Osteocyte (in vitro differentiated cells): ENCODE data around the gene MRPL4. TPM values are rescaled to one million over a fixed set of nuclear protein-coding genes. Genes with fewer than 3 reads are reported as not detected.
"Not testable (repeated sequence)": the region's sequence is repeated elsewhere in the genome, so short reads cannot be mapped to it uniquely, and the experiment has no call there.

Experiments
- DNase-seq: peaks from one replicate; pipeline ENCODE4 v3.0.0; 2021; ENCODE audit warnings: mixed read lengths; ENCODE audit not compliant: unreplicated experiment; ENCODE audit errors: extremely low spot score
- H3K27ac Mint-ChIP-seq: one replicate; pipeline ENCODE4 v1.8.0; 2021; ENCODE audit warnings: mild to moderate bottlenecking, mixed read lengths; ENCODE audit not compliant: unreplicated experiment
- H3K27me3 Mint-ChIP-seq: one replicate; pipeline ENCODE4 v1.8.0; 2021; ENCODE audit warnings: mixed read lengths; ENCODE audit not compliant: unreplicated experiment
- H3K36me3 Mint-ChIP-seq: one replicate; pipeline ENCODE4 v1.8.0; 2021; ENCODE audit warnings: mixed read lengths; ENCODE audit not compliant: unreplicated experiment
- H3K4me1 Mint-ChIP-seq: one replicate; pipeline ENCODE4 v1.8.0; 2021; ENCODE audit warnings: mixed read lengths; ENCODE audit not compliant: unreplicated experiment
- H3K4me3 Mint-ChIP-seq: one replicate; pipeline ENCODE4 v1.8.0; 2021; ENCODE audit warnings: mild to moderate bottlenecking, moderate library complexity, mixed read lengths; ENCODE audit not compliant: unreplicated experiment
- H3K9me3 Mint-ChIP-seq: one replicate; pipeline ENCODE4 v1.8.0; 2021; ENCODE audit warnings: mixed read lengths; ENCODE audit not compliant: unreplicated experiment
- total RNA-seq: library from RNA; stranded (reverse); gene quantifications from 2 replicates; pipeline ENCODE4 v1.2.1, GENCODE V29; 2021
- TF ChIP-seq, protein P1 (sequence below): fragments of 200-600 bp; sonication (generic); IDR thresholded peaks from 2 replicates; pipeline ENCODE4 v1.5.0; 2021; ENCODE audit warnings: antibody characterized with exemption, mild to moderate bottlenecking, moderate library complexity

The MRPL4 gene
- total RNA-seq, 1 donor from 2014 or later, result 57.0 TPM

DNA sequence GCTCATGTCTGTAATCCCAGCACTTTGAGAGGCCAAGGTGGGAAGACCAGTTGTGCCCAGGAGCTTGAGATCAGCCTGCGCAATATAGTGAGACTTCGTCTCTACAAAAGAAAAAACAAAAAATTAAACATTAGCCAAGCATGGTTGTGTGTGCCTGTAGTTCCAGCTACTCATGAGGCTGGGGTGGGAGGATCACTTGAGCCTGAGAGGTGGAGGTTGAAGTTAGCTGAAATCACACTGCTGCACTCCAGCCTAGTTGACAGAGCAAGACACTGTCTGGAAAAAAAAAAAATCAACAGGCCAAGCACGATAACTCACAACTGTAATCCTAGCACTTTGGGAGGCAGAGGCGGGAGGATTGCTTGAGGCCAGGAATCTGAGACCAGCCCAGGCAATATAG, 17.0 kb upstream of the MRPL4 start:
- H3K27ac Mint-ChIP-seq, result no peak overlapping the region
- TF ChIP-seq, protein P1, sequence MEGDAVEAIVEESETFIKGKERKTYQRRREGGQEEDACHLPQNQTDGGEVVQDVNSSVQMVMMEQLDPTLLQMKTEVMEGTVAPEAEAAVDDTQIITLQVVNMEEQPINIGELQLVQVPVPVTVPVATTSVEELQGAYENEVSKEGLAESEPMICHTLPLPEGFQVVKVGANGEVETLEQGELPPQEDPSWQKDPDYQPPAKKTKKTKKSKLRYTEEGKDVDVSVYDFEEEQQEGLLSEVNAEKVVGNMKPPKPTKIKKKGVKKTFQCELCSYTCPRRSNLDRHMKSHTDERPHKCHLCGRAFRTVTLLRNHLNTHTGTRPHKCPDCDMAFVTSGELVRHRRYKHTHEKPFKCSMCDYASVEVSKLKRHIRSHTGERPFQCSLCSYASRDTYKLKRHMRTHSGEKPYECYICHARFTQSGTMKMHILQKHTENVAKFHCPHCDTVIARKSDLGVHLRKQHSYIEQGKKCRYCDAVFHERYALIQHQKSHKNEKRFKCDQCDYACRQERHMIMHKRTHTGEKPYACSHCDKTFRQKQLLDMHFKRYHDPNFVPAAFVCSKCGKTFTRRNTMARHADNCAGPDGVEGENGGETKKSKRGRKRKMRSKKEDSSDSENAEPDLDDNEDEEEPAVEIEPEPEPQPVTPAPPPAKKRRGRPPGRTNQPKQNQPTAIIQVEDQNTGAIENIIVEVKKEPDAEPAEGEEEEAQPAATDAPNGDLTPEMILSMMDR, result no peak
- no peaks in the 10 kb centered on the region for H3K27me3 Mint-ChIP-seq
- no peaks in the 10 kb centered on the region for H3K36me3 Mint-ChIP-seq
- H3K9me3 Mint-ChIP-seq, result no peaks in the 10 kb centered on the region
- H3K4me3 Mint-ChIP-seq, result no peak overlapping the region
- DNase-seq, result no peak
- peaks cover 28% of the 10 kb centered on the region for H3K4me1 Mint-ChIP-seq

DNA sequence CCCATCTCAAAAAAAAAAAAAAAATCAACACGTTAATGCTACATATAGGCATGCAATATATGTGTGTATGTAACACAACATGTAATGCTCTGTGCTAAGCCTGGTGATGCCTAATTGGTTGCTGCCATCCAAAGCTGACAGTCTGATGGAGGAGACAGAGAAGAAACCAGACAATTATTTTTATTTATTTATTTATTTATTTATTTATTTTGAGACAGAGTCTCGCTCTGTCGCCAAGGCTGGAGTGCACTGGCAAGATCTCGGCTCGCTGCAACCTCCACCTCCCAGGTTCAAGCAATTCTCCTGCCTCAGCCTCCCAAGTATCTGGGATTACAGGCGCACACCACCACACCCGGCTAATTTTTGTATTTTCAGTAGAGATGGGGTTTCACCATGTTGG, 16.6 kb upstream of the MRPL4 start:
- not testable (repeated sequence) for H3K9me3 Mint-ChIP-seq, DNase-seq, H3K4me3 Mint-ChIP-seq, H3K36me3 Mint-ChIP-seq, H3K27me3 Mint-ChIP-seq
- Mint-ChIP-seq H3K4me1 (peaks cover 28% of the 10 kb centered on the region), H3K27ac (peak overlapping the region; percentile 92)

DNA sequence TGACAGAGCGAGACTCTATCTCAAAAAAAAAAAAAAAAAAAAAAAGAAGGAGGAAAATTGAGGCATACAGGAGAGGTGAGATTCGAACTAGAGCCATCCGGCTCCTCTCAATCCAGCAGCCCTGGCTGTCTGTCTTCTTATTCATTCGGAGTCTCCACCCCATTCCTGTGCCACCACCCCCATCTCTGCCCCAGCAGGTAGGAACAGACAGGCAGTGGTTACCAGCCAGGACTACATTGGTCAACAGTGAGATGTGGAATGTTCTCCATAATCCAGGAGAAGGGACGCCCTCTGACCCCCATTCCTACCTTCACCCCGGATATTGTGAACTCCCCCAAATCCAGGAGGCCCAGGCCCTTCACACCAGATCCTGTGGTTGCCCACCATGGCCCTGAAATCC, 14.3 kb upstream of the MRPL4 start:
- TF ChIP-seq, protein P1, result no peak
- DNase-seq, result no peak
- Mint-ChIP-seq H3K27ac (peak overlapping the region; percentile 89), H3K4me1 (peaks cover 25% of the 10 kb centered on the region), H3K27me3 (no peaks in the 10 kb centered on the region), H3K4me3 (no peak overlapping the region), H3K9me3 (no peaks in the 10 kb centered on the region), H3K36me3 (no peaks in the 10 kb centered on the region)

DNA sequence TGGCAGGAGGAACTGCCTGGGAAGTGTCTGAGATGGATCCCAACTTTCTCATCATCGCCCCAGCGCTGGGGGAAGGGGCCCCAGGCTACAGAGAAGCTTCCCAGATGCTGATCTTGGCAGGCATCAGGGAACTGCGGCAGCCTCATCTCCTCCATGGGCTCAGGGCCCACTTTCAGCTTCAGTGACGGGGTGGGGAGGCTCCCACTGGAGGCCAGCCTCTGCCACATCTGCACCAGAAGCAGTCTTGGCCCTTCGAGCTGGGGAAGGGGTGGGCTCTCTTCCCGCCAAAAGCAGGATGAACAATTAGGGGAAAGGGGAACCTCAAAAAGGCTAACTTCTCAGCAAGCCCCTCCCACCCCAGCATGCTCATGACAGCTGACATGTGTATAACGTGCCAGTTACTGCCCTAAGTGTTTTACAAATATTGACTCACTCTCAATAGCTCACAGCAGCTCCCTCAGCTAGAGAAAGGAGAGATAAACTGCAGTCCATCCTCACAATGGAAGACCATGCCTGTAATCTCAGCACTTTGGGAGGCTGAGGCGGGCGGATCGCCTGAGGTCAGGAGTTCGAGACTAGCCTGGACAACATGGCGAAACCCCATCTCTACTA, 13.7 kb upstream of the MRPL4 start:
- Mint-ChIP-seq H3K27ac (peak overlapping the region; percentile 89), H3K36me3 (no peaks in the 10 kb centered on the region), H3K4me3 (no peak overlapping the region), H3K9me3 (no peaks in the 10 kb centered on the region), H3K27me3 (no peaks in the 10 kb centered on the region), H3K4me1 (peaks cover 25% of the 10 kb centered on the region)
- no peak for DNase-seq
- TF ChIP-seq, protein P1, result no peak

DNA sequence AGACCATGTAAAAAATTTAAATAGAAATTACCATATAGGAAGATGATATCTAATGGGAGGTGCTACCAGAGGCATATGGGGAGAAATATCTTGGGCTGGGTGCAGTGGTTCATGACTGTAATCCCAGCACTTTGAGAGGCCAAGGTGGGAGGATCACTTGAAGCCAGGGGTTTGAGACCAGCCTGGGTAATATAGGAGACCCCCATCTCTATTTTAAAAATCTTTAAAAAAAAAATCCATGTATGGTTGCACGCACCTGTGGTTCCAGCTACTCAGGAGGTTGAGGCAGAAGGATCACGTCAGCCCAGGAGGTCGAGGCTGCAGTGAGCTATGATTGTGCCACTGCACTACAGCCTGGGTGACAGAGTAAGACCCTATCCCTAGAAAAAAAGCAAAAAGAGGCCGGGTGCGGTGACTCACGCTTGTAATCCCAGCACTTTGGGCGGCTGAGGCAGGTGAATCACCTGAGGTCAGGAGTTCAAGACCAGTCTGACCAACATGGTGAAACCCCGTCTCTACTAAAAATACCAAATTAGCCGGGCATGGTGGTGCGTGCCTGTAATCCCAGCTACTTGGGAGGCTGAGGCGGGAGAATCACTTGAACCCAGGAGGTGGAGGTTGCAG, 10.1 kb upstream of the MRPL4 start:
- not testable (repeated sequence) for H3K27ac Mint-ChIP-seq, H3K27me3 Mint-ChIP-seq, DNase-seq, H3K36me3 Mint-ChIP-seq, H3K9me3 Mint-ChIP-seq, H3K4me3 Mint-ChIP-seq
- H3K4me1 Mint-ChIP-seq, result peaks cover 13% of the 10 kb centered on the region

DNA sequence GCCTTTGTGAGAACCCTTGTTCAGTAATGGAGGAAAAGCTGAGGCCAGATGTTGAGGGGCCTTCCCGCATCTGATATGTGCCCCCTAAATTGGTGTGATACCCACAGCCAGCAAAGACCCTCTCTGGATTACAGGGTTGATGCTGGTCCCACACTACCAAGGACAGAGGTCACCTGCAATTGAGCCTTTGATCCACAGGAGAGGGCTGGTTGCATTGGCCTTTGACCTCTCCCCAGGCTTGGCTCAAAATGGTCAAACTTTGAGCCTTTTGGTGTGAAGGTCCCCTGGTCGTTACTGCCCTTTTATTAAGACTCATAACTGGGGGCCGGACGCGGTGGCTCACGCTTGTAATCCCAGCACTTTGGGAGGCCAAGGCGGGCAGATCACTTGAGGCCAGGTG, 8.4 kb upstream of the MRPL4 start:
- Mint-ChIP-seq H3K4me1 (peaks cover 3% of the 10 kb centered on the region), H3K4me3 (no peak overlapping the region), H3K36me3 (no peaks in the 10 kb centered on the region)

More for the DNA sequence above, 8.4 kb upstream of the MRPL4 start:
- TF ChIP-seq, protein P1, result no peak
- no peak overlapping the region for H3K27ac Mint-ChIP-seq
- no peaks in the 10 kb centered on the region for H3K27me3 Mint-ChIP-seq
- no peak for DNase-seq
- H3K9me3 Mint-ChIP-seq, result no peaks in the 10 kb centered on the region
